Thyroid gland (tissue), 4 donors: ENCODE data around the gene SMIM1.

Source experiments
- POLR2A ChIP-seq, 2 donors: fragments of 450-650 bp; IDR thresholded peaks; one replicate each; pipeline ENCODE4 v1.6.1; 2017; ENCODE audit warnings: antibody characterized with exemption in 2 of 2, mild to moderate bottlenecking in 2 of 2, moderate library complexity in 1 of 2
- TF ChIP-seq, protein P1 (sequence below), 6 experiments: fragments of 200-600 bp in 3 of 6; fragments of 450-650 bp in 3 of 6; sonication (generic) in 3 of 6; IDR thresholded peaks; one replicate each; pipeline ENCODE4 v1.5.1; 2016 to 2019; ENCODE audit warnings: antibody characterized with exemption in 6 of 6, mild to moderate bottlenecking in 2 of 6, inconsistent platforms in 1 of 6, moderate library complexity in 1 of 6

DNA sequence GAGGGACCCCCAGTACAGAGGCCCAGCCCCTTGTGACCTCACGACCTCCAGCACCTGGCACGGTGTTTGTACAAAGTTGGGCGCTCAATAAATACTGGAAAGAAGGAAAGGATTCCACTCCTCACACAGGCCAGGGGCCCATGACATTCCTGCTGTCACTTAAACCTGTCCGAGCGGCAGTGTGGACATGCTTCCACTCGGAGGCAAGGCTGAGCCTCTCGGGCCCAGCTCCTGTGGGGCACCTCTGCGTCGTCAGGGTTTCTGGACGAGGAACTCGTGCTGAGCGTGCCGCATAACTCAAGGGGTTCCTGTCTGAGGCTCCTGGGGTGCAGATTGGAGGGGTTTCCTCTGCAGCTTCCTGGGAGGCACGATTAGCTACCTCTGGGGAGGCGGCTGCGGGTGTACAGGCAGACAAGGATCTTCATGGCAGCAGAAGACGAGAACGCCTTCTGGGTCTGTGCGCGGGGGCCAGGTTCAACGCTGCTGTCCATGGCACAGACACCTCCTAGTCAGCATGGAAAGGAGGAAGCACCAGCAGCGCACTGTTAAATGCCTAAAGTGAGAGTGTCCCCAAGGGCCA is 3.6 kb upstream of the SMIM1 start:
- no peak for TF ChIP-seq POLR2A (IDR thresholded peaks at IDR 0.05)
- TF ChIP-seq, protein P1, sequence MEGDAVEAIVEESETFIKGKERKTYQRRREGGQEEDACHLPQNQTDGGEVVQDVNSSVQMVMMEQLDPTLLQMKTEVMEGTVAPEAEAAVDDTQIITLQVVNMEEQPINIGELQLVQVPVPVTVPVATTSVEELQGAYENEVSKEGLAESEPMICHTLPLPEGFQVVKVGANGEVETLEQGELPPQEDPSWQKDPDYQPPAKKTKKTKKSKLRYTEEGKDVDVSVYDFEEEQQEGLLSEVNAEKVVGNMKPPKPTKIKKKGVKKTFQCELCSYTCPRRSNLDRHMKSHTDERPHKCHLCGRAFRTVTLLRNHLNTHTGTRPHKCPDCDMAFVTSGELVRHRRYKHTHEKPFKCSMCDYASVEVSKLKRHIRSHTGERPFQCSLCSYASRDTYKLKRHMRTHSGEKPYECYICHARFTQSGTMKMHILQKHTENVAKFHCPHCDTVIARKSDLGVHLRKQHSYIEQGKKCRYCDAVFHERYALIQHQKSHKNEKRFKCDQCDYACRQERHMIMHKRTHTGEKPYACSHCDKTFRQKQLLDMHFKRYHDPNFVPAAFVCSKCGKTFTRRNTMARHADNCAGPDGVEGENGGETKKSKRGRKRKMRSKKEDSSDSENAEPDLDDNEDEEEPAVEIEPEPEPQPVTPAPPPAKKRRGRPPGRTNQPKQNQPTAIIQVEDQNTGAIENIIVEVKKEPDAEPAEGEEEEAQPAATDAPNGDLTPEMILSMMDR (IDR thresholded peaks at IDR 0.05), result no peak
